IMR-90 (cell line): ENCODE results near the gene SPAG8. TPM values are rescaled to one million over a fixed set of nuclear protein-coding genes. Genes with fewer than 3 reads are reported as not detected.

Experiments used
- ATAC-seq: fragments of 200-7000 bp; cut with Tn5 transposase; 2 replicates; pipeline ENCODE4 v1.9.1; 2020; ENCODE audit warnings: low read depth, mild to moderate bottlenecking, moderate library complexity
- BruUV-seq: library from RNA; stranded (reverse); fragments of 400-500 nt; replicated peaks from 2 replicates; lab custom pipeline; 2021; lab: Mats Ljungman, UMichigan
- CTCF ChIA-PET: fragments of 300-600 bp; formaldehyde crosslinking; extraction: SDS; loops from one replicate; lab custom pipeline; 2021; ENCODE audit warnings: antibody characterized with exemption; lab: Yijun Ruan, JAX
- POLR2A ChIA-PET: fragments of 300-600 bp; sonication (Branson Sonifier 250); formaldehyde crosslinking; loops from one replicate; lab custom pipeline; 2022; ENCODE audit warnings: antibody characterized with exemption; ENCODE audit not compliant: unreplicated experiment; lab: Charles Lee
- DNase-seq: peaks from one replicate; pipeline ENCODE4 v3.0.0; 2013
- H2AFZ ChIP-seq: replicated peaks from 2 replicates; pipeline ENCODE3; 2013; ENCODE audit warnings: low read length, mild to moderate bottlenecking; ENCODE audit not compliant: poor library complexity
- H2AK5ac ChIP-seq: 2 replicates; pipeline ENCODE4 v1.6.1; 2013; ENCODE audit warnings: low read depth, low read length, inconsistent platforms
- H2AK9ac ChIP-seq: replicated peaks from 2 replicates; pipeline ENCODE3; 2013; ENCODE audit warnings: mild to moderate bottlenecking, low read depth, low read length, moderate library complexity; ENCODE audit not compliant: poor library complexity
- H2BK120ac ChIP-seq: 2 replicates; pipeline ENCODE4 v1.6.1; 2013; ENCODE audit warnings: low read depth, low read length, inconsistent platforms
- H2BK15ac ChIP-seq: 3 replicates; pipeline ENCODE4 v1.6.1; 2013; ENCODE audit warnings: low read depth, low read length, inconsistent platforms
- H2BK20ac ChIP-seq: 2 replicates; pipeline ENCODE4 v1.6.1; 2013; ENCODE audit warnings: low read depth, mild to moderate bottlenecking, inconsistent platforms, low read length, moderate library complexity
- H2BK5ac ChIP-seq: 2 replicates; pipeline ENCODE4 v1.6.1; 2013; ENCODE audit warnings: mild to moderate bottlenecking, low read depth, low read length, inconsistent platforms; ENCODE audit not compliant: poor library complexity, severe bottlenecking
- H3K14ac ChIP-seq: replicated peaks from 2 replicates; pipeline ENCODE4 v1.6.1; 2013; ENCODE audit warnings: low read depth, low read length, inconsistent platforms
- H3K18ac ChIP-seq: 2 replicates; pipeline ENCODE4 v1.6.1; 2013; ENCODE audit warnings: low read depth, low read length, control low read depth
- H3K23ac ChIP-seq: 2 replicates; pipeline ENCODE4 v1.6.1; 2013; ENCODE audit warnings: low read depth, low read length, inconsistent platforms
- H3K27ac ChIP-seq: 2 replicates; pipeline ENCODE4 v1.5.1; 2013; ENCODE audit warnings: mild to moderate bottlenecking, control low read depth, low read length; ENCODE audit not compliant: insufficient read depth
- H3K27me3 ChIP-seq: 2 replicates; pipeline ENCODE4 v1.6.1; 2013; ENCODE audit warnings: low read length; ENCODE audit not compliant: control insufficient read depth, insufficient read depth
- H3K36me3 ChIP-seq: 2 replicates; pipeline ENCODE4 v1.6.1; 2013; ENCODE audit warnings: low read length, mixed read lengths; ENCODE audit not compliant: control insufficient read depth, insufficient read depth
- H3K4ac ChIP-seq: 2 replicates; pipeline ENCODE4 v1.6.1; 2013; ENCODE audit warnings: low read depth, low read length, inconsistent platforms
- H3K4me1 ChIP-seq: 2 replicates; pipeline ENCODE4 v1.6.1; 2013; ENCODE audit warnings: low read length, mixed read lengths; ENCODE audit not compliant: control insufficient read depth, insufficient read depth
- H3K4me2 ChIP-seq: 2 replicates; pipeline ENCODE4 v1.6.1; 2013; ENCODE audit warnings: low read depth, mild to moderate bottlenecking, control low read depth, low read length, moderate library complexity
- H3K4me3 ChIP-seq: 2 replicates; pipeline ENCODE4 v1.5.1; 2013; ENCODE audit warnings: low read depth, mild to moderate bottlenecking, control low read depth, low read length, moderate library complexity; ENCODE audit not compliant: insufficient read depth
- H3K56ac ChIP-seq: 2 replicates; pipeline ENCODE4 v1.6.1; 2013; ENCODE audit warnings: low read length, inconsistent platforms; ENCODE audit not compliant: insufficient read depth; ENCODE audit errors: extremely low read depth
- H3K79me1 ChIP-seq, 2 experiments: 2 replicates each; pipeline ENCODE4 v1.6.1; 2013; ENCODE audit warnings: low read length in 2 of 2, inconsistent platforms in 1 of 2, low read depth in 1 of 2
- H3K9ac ChIP-seq: 2 replicates; pipeline ENCODE4 v1.6.1; 2013; ENCODE audit warnings: low read depth, low read length, control low read depth
- H3K9me1 ChIP-seq: 2 replicates; pipeline ENCODE4 v1.6.1; 2013; ENCODE audit warnings: low read length, inconsistent platforms; ENCODE audit not compliant: insufficient read depth
- H3K9me3 ChIP-seq: 2 replicates; pipeline ENCODE4 v1.6.1; 2013; ENCODE audit warnings: low read length; ENCODE audit not compliant: control insufficient read depth, insufficient read depth
- H4K20me1 ChIP-seq: 2 replicates; pipeline ENCODE4 v1.6.1; 2013; ENCODE audit warnings: low read length, inconsistent platforms; ENCODE audit not compliant: insufficient read depth
- H4K5ac ChIP-seq: 2 replicates; pipeline ENCODE4 v1.6.1; 2013; ENCODE audit warnings: mild to moderate bottlenecking, low read depth, low read length, control low read depth
- H4K8ac ChIP-seq, 2 experiments: 2 replicates each; pipeline ENCODE4 v1.6.1; 2013; ENCODE audit warnings: low read depth in 2 of 2, low read length in 2 of 2, control low read depth in 1 of 2, inconsistent platforms in 1 of 2
- H4K91ac ChIP-seq: 2 replicates; pipeline ENCODE4 v1.6.1; 2013; ENCODE audit warnings: low read depth, low read length, inconsistent platforms; ENCODE audit not compliant: insufficient read depth
- SMC3 ChIP-seq: fragments of 150-350 bp; IDR thresholded peaks from 2 replicates; pipeline ENCODE4 v1.6.1; 2016; ENCODE audit warnings: low read depth, mild to moderate bottlenecking, antibody characterized with exemption, low read length, moderate library complexity
- WGBS, 2 experiments: methylation state at CpG; one replicate each; pipeline versions ENCODE4 v1.1.5 to v1.1.7; 2013; ENCODE audit warnings: missing lambda C conversion rate in 2 of 2; ENCODE audit not compliant: insufficient read length in 1 of 2; ENCODE audit errors: extremely low coverage in 2 of 2; 5-methylcytosine and 5-hydroxymethylcytosine counted together
- dilution Hi-C: fragments of 300-500 bp; cut with HindIII; formaldehyde crosslinking; loops from one replicate; pipeline ENCODE4 v1.14.3; 2018; ENCODE audit warnings: low sequenced_read_pairs; ENCODE audit not compliant: unreplicated experiment
- in situ Hi-C: fragments of 300-500 bp; cut with MboI; formaldehyde crosslinking; loops from 3 replicates; pipeline ENCODE4 v1.14.3; 2019; ENCODE audit warnings: low sequenced_read_pairs, inconsistent platforms, mixed read lengths
- intact Hi-C: fragments of 100-400 bp; cut with micrococcal nuclease; formaldehyde crosslinking; loops from 2 replicates; pipeline ENCODE4 v1.10.0; 2022
- polyA plus RNA-seq, 3 experiments: library from polyadenylated mRNA; depleted of rRNA; stranded (reverse); fragments of >200 nt; gene quantifications; 2 replicates each; pipeline ENCODE4 v1.2.3, GENCODE V29; 2012; ENCODE audit warnings: low replicate concordance in 1 of 3
- total RNA-seq: library from RNA; depleted of rRNA; stranded (reverse); fragments of >200 nt; gene quantifications from 2 replicates; pipeline ENCODE4 v1.2.3, GENCODE V29; 2012
- TF ChIP-seq, protein P1 (sequence below): fragments of 150-350 bp; IDR thresholded peaks from 2 replicates; pipeline ENCODE4 v1.6.1; 2017; ENCODE audit warnings: mild to moderate bottlenecking, antibody characterized with exemption, low read length, low read depth

SPAG8 gene
- total and polyA plus RNA-seq, 2 of the 4 experiments (the other 2 are of a cell fraction): 0.72 to 0.84 TPM

DNA sequence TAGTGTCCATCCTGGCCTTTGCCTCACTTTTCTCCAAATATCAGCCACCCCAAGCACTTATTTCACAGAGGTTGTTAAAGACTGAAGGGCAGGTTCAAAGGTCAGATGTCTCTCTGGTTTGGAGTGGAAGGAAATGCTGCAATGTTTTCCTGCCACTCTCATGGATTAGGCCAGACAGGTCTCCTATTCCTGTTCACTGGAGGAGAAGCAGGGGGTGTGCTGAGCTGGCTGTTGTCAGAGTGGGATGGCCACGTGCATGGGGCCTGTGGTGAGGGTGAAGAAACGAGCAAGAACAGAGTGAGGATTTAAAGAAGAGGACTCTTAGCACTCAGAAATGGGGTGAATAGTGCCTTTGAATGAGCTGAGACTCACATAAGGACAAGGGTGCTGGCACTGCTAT, 23.7 kb upstream of the SPAG8 start:
- Histone ChIP-seq H4K20me1 (no peaks in the 10 kb centered on the region), H4K91ac (no peak overlapping the region), H2AK9ac (no peak overlapping the region), H3K27ac (no peak overlapping the region), H2BK5ac (no peak overlapping the region), H3K14ac (no peak overlapping the region), H4K8ac (no peak overlapping the region), H4K5ac (no peak overlapping the region), H2AFZ (no peak overlapping the region), H3K9me1 (peaks cover 6% of the 10 kb centered on the region; the same call in 1 of the 2 replicates), H3K4me2 (no peak overlapping the region), H3K9me3 (no peaks in the 10 kb centered on the region), H2BK20ac (no peak overlapping the region), H3K4me1 (no peaks in the 10 kb centered on the region), H2BK120ac (no peak overlapping the region), H3K23ac (no peak overlapping the region), H2BK15ac (no peak overlapping the region), H3K79me1 (peaks cover 0 to 4% of the 10 kb centered on the region in 2 experiments; a peak in 2 of 4 replicates), H3K4me3 (no peak overlapping the region), H3K18ac (no peak overlapping the region), H3K4ac (no peak overlapping the region), H2AK5ac (no peak overlapping the region), H3K27me3 (no peaks in the 10 kb centered on the region), H3K36me3 (no peaks in the 10 kb centered on the region), H3K9ac (no peak overlapping the region), H3K56ac (no peak overlapping the region)
- TF ChIP-seq, protein P1, sequence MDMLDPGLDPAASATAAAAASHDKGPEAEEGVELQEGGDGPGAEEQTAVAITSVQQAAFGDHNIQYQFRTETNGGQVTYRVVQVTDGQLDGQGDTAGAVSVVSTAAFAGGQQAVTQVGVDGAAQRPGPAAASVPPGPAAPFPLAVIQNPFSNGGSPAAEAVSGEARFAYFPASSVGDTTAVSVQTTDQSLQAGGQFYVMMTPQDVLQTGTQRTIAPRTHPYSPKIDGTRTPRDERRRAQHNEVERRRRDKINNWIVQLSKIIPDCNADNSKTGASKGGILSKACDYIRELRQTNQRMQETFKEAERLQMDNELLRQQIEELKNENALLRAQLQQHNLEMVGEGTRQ: no peak
- no peak for TF ChIP-seq SMC3
- intact Hi-C loops: no loop called here
- in situ Hi-C loops: no loop called here
- WGBS, 2 experiments: 94% methylated on average over 2 of the region's 2 CpGs; no CpG with 5 or more reads in 1 of the 2 experiments
- no peak for DNase-seq
- BruUV-seq: no TSS peak
- dilution Hi-C loops: no loop called here
- ChIA-PET POLR2A (no interaction called here), CTCF (interaction anchor here (1.1 to 1.2 kb wide), 2 partner anchors 9 to 15 kb away, joined by 3 to 4 read pairs; no protein-coding TSS in a partner anchor)
- ATAC-seq: no peak
